Middle frontal gyrus (tissue), 1 donor: Measurements from ENCODE around the gene ZNF444.

Experiments used
- DNase-seq: peaks from one replicate; pipeline ENCODE4 v3.0.0-alpha.2; 2015; ENCODE audit warnings: low spot score; ENCODE audit errors: extremely low spot score

The ZNF444 gene

GRCh38 chr19:56106993-56107392, 34.1 kb upstream of the ZNF444 start:
- DNase-seq, result no peak

- no peak for DNase-seq
Observed at GRCh38 chr19:56107626-56108351, 33.3 kb upstream of the ZNF444 start.

DNA sequence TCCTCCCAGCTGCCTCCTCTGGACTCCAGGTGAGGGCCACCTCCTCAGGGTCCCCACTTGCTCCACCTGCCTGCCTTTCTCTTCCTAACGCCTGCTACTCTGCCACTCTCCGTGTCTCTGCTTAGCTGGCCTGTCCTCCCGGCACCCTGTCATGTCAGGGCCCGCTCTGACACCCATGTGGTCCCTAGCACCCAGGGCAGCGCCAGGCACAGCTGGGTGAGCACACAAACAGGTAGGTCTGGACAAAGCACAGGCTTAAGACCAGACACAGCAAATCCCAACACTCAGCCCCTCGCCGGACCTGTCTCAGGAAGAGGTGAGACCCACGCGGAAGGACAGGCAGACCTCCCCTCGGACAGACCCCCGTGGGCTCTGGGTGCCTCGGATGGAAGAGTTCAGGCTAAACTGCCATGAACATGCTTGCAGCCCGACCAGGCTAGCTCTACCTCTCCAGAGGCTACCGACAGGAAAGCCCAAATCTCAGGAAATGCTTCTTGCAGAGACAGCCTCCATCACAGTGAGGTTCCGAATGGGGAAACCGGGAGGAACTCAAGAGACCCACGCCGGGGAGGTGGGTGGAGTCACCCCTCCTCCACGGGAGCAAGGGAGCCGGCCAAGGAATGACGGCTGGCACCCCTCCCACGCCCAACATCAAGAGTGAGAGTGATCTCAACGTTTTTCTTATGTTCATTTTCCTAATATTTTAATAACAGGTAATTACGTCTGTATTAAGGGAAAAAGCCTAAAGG, 32.5 kb upstream of the ZNF444 start:
- DNase-seq, result no peak

DNA sequence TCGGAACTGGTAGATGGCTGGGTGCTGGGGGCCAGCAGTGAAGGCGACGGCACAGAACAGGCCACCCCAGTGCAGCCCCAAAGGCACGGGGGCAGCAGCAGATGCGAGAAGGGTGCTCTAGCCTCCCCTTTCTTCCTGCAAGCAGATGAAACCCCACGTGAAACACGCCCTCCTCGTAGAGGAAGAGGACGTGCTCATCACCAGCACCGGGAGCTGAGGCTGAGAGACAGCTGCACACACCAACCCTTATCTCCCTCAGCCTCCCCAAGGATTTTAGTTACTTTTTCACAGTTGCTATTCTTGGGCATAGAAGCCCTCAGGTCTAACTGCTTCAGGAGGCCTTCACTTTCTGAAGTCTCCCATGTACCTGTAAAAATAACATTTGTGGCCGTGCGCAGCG, 31.9 kb upstream of the ZNF444 start:
- no peak for DNase-seq

GRCh38 chr19:56110515-56111448, 30.3 kb upstream of the ZNF444 start:
- DNase-seq, result no peak

GRCh38 chr19:56111601-56112312, 29.3 kb upstream of the ZNF444 start:
- DNase-seq, result no peak

- DNase-seq, result no peak
Observed at GRCh38 chr19:56112313-56112709, 28.8 kb upstream of the ZNF444 start.

DNA sequence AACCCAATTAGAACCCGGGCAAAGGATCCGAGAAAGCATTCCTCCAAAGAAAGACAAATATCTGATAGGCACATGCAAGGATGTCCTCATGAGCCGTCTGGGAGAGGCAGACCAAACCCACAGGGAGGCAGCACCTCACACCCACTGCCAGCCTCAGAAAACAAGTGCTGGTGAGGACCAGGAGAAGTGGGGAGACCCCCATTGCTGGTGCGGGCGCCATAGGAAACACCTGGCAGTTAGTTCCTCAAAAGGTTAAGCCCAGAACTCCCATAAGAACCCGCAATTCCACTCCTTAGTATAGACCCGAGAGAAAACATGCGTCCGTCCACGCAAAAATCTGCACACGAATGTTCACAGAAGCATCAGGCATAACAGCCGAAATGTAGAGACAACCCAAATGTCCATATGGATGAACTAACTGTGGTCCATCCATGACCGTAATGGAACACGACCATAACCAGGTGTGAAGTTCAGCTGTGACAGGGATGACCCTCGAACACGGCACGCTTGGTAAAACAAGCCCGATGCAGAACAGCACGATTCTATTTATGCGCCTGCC, 27.9 kb upstream of the ZNF444 start:
- DNase-seq, result no peak

- no peak for DNase-seq
Observed at GRCh38 chr19:56114051-56114777, 26.9 kb upstream of the ZNF444 start.

- DNase-seq, result no peak
Observed at GRCh38 chr19:56114778-56115110, 26.3 kb upstream of the ZNF444 start.

DNA sequence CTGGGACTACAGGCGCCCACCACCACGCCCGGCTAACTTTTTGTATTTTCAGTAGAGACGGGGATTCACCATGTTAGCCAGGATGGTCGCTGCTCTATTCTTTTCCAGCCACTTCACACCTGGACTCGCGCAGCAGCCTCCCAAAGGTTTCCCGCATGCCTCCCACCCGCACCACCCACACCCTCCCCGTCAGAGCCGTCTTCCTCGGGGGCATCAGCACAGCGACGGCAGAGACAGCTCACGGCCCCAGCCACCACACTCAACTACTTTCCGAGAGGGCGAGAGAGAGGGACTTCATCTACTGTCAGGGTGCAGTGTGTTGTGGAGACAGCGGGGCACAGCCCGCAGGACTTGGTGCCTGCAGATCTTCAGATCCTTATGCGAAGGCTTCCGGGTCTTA, 25.6 kb upstream of the ZNF444 start:
- no peak for DNase-seq

- DNase-seq, result no peak
Observed at GRCh38 chr19:56116606-56117005, 24.5 kb upstream of the ZNF444 start.

DNA sequence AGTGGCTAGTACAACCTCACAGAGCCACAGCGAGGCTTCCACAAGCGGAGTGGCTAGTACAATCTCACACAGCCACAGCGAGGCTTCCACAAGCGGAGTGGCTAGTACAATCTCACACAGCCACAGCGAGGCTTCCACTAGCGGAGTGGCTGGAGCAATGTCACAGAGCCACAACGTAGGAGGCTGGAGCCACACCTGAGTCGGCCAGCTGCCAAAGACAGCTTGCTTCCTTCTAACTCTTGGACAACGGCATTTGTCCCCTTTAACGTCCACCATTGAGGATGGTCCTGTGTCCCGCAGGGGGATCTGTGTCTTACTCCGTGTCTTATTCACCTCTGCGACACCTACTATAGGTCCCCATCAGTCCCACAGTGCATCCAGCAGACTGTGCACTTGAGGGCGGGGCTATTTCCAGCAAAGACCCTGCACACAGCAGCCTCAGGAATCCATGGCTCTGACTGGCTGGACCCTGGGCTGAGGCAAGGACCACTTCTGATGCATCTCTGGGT, 23.7 kb upstream of the ZNF444 start:
- no peak for DNase-seq

GRCh38 chr19:56117889-56118288, 23.2 kb upstream of the ZNF444 start:
- no peak for DNase-seq

DNA sequence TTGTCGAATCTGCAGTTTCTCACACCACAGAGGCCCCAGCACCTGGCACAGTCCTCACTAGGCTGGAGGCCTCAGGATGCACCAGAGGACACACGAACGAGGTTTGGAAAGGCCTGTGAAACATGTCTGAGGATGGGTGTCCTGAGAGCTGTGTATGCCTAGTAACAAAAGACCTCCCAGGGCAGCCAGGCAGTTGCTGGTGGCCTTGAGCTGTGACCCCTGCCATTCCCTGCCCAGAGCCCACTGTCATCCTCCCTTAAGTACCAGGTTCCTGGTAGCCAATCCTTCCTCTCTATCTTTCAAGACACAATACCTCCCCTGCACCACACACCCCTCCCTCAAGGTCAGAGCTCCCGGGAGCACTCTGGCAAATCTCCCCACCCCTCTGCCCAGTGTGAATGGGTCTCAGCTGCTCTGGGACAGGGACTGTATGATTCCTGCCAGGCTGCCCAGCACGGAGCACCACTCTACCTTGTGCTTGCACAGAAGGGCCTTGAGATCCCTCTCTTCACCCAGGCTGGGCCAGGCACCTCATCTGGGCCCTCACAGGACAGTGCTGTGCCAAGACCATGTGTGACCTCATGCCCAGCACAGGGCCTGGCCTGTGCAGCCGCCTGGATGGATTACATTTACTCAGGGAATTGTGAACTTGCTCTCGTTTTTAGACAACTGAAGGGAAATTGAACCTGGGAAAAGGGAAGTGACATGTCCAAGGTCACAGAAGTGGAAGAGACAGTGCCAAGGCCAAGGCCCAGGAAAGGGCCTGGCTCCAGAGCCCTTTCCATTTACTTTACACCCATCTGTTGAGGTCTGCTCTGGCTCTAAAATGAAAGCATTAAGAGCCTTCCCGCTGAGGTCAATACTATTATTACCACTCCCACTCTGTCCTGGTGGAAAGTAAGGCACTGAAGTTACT, 22.2 kb upstream of the ZNF444 start:
- no peak for DNase-seq

- no peak for DNase-seq
Observed at GRCh38 chr19:56119582-56119978, 21.5 kb upstream of the ZNF444 start.

- no peak for DNase-seq
Observed at GRCh38 chr19:56120002-56120370, 21.1 kb upstream of the ZNF444 start.

- DNase-seq, result no peak
Observed at GRCh38 chr19:56120371-56121179, 20.5 kb upstream of the ZNF444 start.
